MM.1S (cell line): ENCODE measurements around the gene PLA2G3.

Source experiments
- DNase-seq: peaks from one replicate; pipeline ENCODE4 v3.0.0-alpha.2; 2015
- H2AFZ ChIP-seq: fragments of 300-600 bp; sonication (generic); 2 replicates; pipeline ENCODE4 v1.6.0; 2016; ENCODE audit warnings: antibody characterized with exemption, low read length
- H3F3A ChIP-seq: fragments of 300-600 bp; sonication (generic); 2 replicates; pipeline ENCODE4 v1.6.1; 2016; ENCODE audit warnings: mild to moderate bottlenecking, antibody characterized with exemption, low read length, moderate library complexity, mixed read lengths; ENCODE audit not compliant: insufficient read depth
- H3K27ac ChIP-seq: fragments of 300-600 bp; sonication (generic); 2 replicates; pipeline ENCODE4 v1.5.1; 2016; ENCODE audit warnings: mild to moderate bottlenecking, low read length
- H3K27me3 ChIP-seq: fragments of 300-600 bp; sonication (generic); replicated peaks from 2 replicates; pipeline ENCODE4 v1.6.0; 2016; ENCODE audit warnings: low read length; ENCODE audit not compliant: insufficient read depth
- H3K36me3 ChIP-seq: fragments of 300-600 bp; sonication (generic); replicated peaks from 2 replicates; pipeline ENCODE4 v1.6.1; 2016; ENCODE audit warnings: mild to moderate bottlenecking, low read length, mixed read lengths; ENCODE audit not compliant: insufficient read depth
- H3K4me1 ChIP-seq: fragments of 300-600 bp; sonication (generic); 2 replicates; pipeline ENCODE4 v1.6.1; 2016; ENCODE audit warnings: low read length, mixed read lengths
- H3K4me2 ChIP-seq: fragments of 300-600 bp; sonication (generic); 2 replicates; pipeline ENCODE4 v1.6.0; 2016; ENCODE audit warnings: low read depth, low read length
- H3K4me3 ChIP-seq: fragments of 300-600 bp; sonication (generic); 2 replicates; pipeline ENCODE4 v1.5.1; 2016; ENCODE audit warnings: low read length, mixed read lengths
- H3K79me2 ChIP-seq: fragments of 300-600 bp; sonication (generic); 2 replicates; pipeline ENCODE4 v1.6.1; 2016; ENCODE audit warnings: mixed run types, low read length, mixed read lengths
- H3K9ac ChIP-seq: fragments of 300-600 bp; sonication (generic); 2 replicates; pipeline ENCODE4 v1.6.1; 2016; ENCODE audit warnings: low read length, mixed read lengths
- H3K9me2 ChIP-seq: fragments of 300-600 bp; sonication (generic); replicated peaks from 2 replicates; pipeline ENCODE4 v1.6.1; 2016; ENCODE audit warnings: mild to moderate bottlenecking, low read length, mixed read lengths; ENCODE audit not compliant: insufficient read depth
- H3K9me3 ChIP-seq: fragments of 300-600 bp; sonication (generic); replicated peaks from 2 replicates; pipeline ENCODE4 v1.6.1; 2016; ENCODE audit warnings: mild to moderate bottlenecking, low read length, mixed read lengths; ENCODE audit not compliant: insufficient read depth
- H4K20me1 ChIP-seq: fragments of 300-600 bp; sonication (generic); 2 replicates; pipeline ENCODE4 v1.6.1; 2016; ENCODE audit warnings: mild to moderate bottlenecking, low read length, moderate library complexity, mixed read lengths; ENCODE audit not compliant: insufficient read depth
- CTCF ChIP-seq: fragments of 300-600 bp; sonication (generic); IDR thresholded peaks from 2 replicates; pipeline ENCODE4 v1.5.1; 2016; ENCODE audit warnings: antibody characterized with exemption, low read length, mixed read lengths
- EZH2 ChIP-seq: fragments of 300-600 bp; sonication (generic); optimal IDR thresholded peaks from 2 replicates; pipeline ENCODE3; 2017; ENCODE audit warnings: low read depth, mild to moderate bottlenecking, antibody characterized with exemption, low read length, mixed read lengths
- EZH2phosphoT487 ChIP-seq: fragments of 300-600 bp; sonication (generic); IDR thresholded peaks from 2 replicates; pipeline ENCODE4 v1.6.1; 2018; ENCODE audit warnings: antibody characterized with exemption, low read length

PLA2G3 gene

GRCh38 chr22:31184015-31184414, 43.7 kb upstream of the PLA2G3 start:
- Histone ChIP-seq H3K4me3 (no peak overlapping the region), H3K9me3 (no peaks in the 10 kb centered on the region), H2AFZ (no peak overlapping the region), H4K20me1 (no peaks in the 10 kb centered on the region), H3K79me2 (peaks cover 8% of the 10 kb centered on the region), H3K36me3 (no peaks in the 10 kb centered on the region), H3K4me2 (no peak overlapping the region), H3K9me2 (no peaks in the 10 kb centered on the region), H3K4me1 (no peaks in the 10 kb centered on the region), H3F3A (no peaks in the 10 kb centered on the region), H3K9ac (no peak overlapping the region), H3K27me3 (no peaks in the 10 kb centered on the region), H3K27ac (no peak overlapping the region)
- no peak for DNase-seq
- TF ChIP-seq EZH2phosphoT487 (no peak), CTCF (no peak), EZH2 (no peak)

- no peaks in the 10 kb centered on the region for H3F3A ChIP-seq
- no peaks in the 10 kb centered on the region for H3K36me3 ChIP-seq
- H3K4me3 ChIP-seq = no peak overlapping the region
- no peaks in the 10 kb centered on the region for H3K4me1 ChIP-seq
- H3K9me2 ChIP-seq = no peaks in the 10 kb centered on the region
- DNase-seq = no peak
- H3K79me2 ChIP-seq = peaks cover 48% of the 10 kb centered on the region
- no peaks in the 10 kb centered on the region for H4K20me1 ChIP-seq
- H3K9me3 ChIP-seq = no peaks in the 10 kb centered on the region
- H2AFZ ChIP-seq = no peak overlapping the region
- no peak overlapping the region for H3K4me2 ChIP-seq
- H3K9ac ChIP-seq = no peak overlapping the region
- TF ChIP-seq CTCF (no peak), EZH2 (no peak), EZH2phosphoT487 (no peak)
- H3K27me3 ChIP-seq = no peaks in the 10 kb centered on the region
- no peak overlapping the region for H3K27ac ChIP-seq
These were observed 39.0 kb upstream of the PLA2G3 start for GRCh38 chr22:31179345-31179744.

GRCh38 chr22:31178859-31179258, 38.6 kb upstream of the PLA2G3 start:
- peaks cover 53% of the 10 kb centered on the region for H3K79me2 ChIP-seq
- H3K27me3 ChIP-seq = no peaks in the 10 kb centered on the region
- no peak overlapping the region for H3K4me2 ChIP-seq
- H3K4me3 ChIP-seq = no peak overlapping the region
- no peaks in the 10 kb centered on the region for H3K9me3 ChIP-seq
- no peak for DNase-seq
- H2AFZ ChIP-seq = no peak overlapping the region
- H3K4me1 ChIP-seq = 0 out of 2 replicates have a peak, but pooled peaks cover under 1% of the 10 kb centered on the region
- H3K9me2 ChIP-seq = no peaks in the 10 kb centered on the region
- no peak for TF ChIP-seq EZH2phosphoT487
- no peak for TF ChIP-seq EZH2
- no peak for TF ChIP-seq CTCF
- no peak overlapping the region for H3K27ac ChIP-seq
- H4K20me1 ChIP-seq = no peaks in the 10 kb centered on the region
- no peaks in the 10 kb centered on the region for H3F3A ChIP-seq
- H3K9ac ChIP-seq = no peak overlapping the region
- no peaks in the 10 kb centered on the region for H3K36me3 ChIP-seq
